Stimulated activated CD8-positive, alpha-beta memory T cell treated with anti-CD3 and anti-CD28 coated beads, Interleukin-2, amount 100 ng/mL, for 1 hour (primary cell): ENCODE results near the gene PSG3.
"Not testable (repeated sequence)": the region's sequence is repeated elsewhere in the genome, so short reads cannot be mapped to it uniquely, and the experiment has no call there.

Experiments used
- DNase-seq, 2 donors: peaks; one replicate each; pipeline ENCODE4 v3.0.0-alpha.2; 2020; ENCODE audit warnings: low read depth in 2 of 2

Gene PSG3

GRCh38 chr19:42695811-42696503 lies 44.3 kb downstream of the PSG3 start:
- no peak for DNase-seq

GRCh38 chr19:42693760-42694350 lies 46.4 kb downstream of the PSG3 start:
- DNase-seq = no peak

GRCh38 chr19:42683917-42684513 lies 56.3 kb downstream of the PSG3 start:
- no peak for DNase-seq

- DNase-seq = not testable (repeated sequence)
Observed at GRCh38 chr19:42676326-42676725, 64.0 kb downstream of the PSG3 start.

- DNase-seq = not testable (repeated sequence)
Observed at GRCh38 chr19:42674549-42674948, 65.7 kb downstream of the PSG3 start.
